ENCODE measurements around the gene SREBF2.

GRCh38 chr22:41805639-41806038, 27.3 kb upstream of the SREBF2 start:
- no peak for TF ChIP-seq ASH2L (IDR thresholded peaks at IDR 0.05; ENCODE audit: low read length)
- TF ChIP-seq CTCF (IDR thresholded peaks at IDR 0.05; ENCODE audit: control extremely low read depth in 1 of 3, insufficient read depth in 1 of 3, low read depth in 1 of 3, low read length in 3 of 3): no peak
- no peak for TF ChIP-seq CEBPB (IDR thresholded peaks at IDR 0.05; ENCODE audit: low read depth, low read length)
- TF ChIP-seq, protein P1, sequence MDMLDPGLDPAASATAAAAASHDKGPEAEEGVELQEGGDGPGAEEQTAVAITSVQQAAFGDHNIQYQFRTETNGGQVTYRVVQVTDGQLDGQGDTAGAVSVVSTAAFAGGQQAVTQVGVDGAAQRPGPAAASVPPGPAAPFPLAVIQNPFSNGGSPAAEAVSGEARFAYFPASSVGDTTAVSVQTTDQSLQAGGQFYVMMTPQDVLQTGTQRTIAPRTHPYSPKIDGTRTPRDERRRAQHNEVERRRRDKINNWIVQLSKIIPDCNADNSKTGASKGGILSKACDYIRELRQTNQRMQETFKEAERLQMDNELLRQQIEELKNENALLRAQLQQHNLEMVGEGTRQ (IDR thresholded peaks at IDR 0.05; ENCODE audit: low read length): no peak
- no peak for TF ChIP-seq POLR2A (IDR thresholded peaks at IDR 0.05; ENCODE audit: control extremely low read depth in 1 of 2, low read depth in 2 of 2, low read length in 2 of 2)
- no peak for TF ChIP-seq SP2 (IDR thresholded peaks at IDR 0.05; ENCODE audit: low read length)
- TF ChIP-seq, protein P2, sequence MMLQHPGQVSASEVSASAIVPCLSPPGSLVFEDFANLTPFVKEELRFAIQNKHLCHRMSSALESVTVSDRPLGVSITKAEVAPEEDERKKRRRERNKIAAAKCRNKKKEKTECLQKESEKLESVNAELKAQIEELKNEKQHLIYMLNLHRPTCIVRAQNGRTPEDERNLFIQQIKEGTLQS (IDR thresholded peaks at IDR 0.05; ENCODE audit: insufficient read depth, low read depth, low read length): no peak
- no peak for TF ChIP-seq GABPA (IDR thresholded peaks at IDR 0.05; ENCODE audit: borderline replicate concordance, insufficient read depth, low read length)
- no peak for TF ChIP-seq TAF1 (IDR thresholded peaks at IDR 0.05; ENCODE audit: low read depth, low read length)
- no peak for TF ChIP-seq CHD1 (IDR thresholded peaks at IDR 0.05; ENCODE audit: low read depth, low read length)

Data from H1 (cell line).